Sigmoid colon (tissue), 4 donors: ENCODE measurements around the gene LHX3.

ENCODE experiments used
- EP300 ChIP-seq, 4 donors: sonication (generic); formaldehyde crosslinking; IDR thresholded peaks; one replicate each; pipeline ENCODE4 v1.6.1; 2017; ENCODE audit warnings: antibody characterized with exemption in 4 of 4
- POLR2A ChIP-seq, 2 donors: fragments of 450-650 bp; IDR thresholded peaks; one replicate each; pipeline ENCODE4 v1.6.1; 2016; ENCODE audit warnings: antibody characterized with exemption in 2 of 2, mild to moderate bottlenecking in 2 of 2, moderate library complexity in 2 of 2
- POLR2AphosphoS5 ChIP-seq, 4 donors: sonication (generic); formaldehyde crosslinking; IDR thresholded peaks; one replicate each; pipeline ENCODE4 v1.6.1; 2017; ENCODE audit warnings: antibody characterized with exemption in 4 of 4
- TF ChIP-seq, protein P1 (sequence below), 4 experiments: fragments of 450-650 bp in 3 of 4; fragments of 200-600 bp in 1 of 4; IDR thresholded peaks; one replicate each; pipeline ENCODE4 v1.5.1; 2016 to 2019; ENCODE audit warnings: antibody characterized with exemption in 4 of 4, mild to moderate bottlenecking in 3 of 4, moderate library complexity in 2 of 4

DNA sequence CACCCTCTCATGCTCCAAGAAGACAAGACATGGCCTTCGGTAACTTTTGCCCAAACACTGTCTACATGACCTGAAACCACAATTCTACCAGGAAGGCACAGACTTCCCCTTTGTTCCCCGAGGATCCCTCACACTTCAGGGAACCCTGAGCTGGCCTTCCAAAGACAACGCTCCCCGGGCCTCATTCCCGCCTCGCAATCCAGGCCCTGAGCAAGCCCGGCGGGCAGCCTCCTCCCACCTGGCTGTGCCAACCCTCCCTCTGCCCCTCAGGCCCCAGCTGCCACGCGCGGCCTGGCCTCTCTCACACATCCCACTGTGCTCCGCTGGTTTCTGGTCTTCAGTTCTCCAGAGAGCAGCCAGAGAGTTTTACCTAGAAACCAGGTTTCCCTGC, 33.4 kb upstream of the LHX3 start:
- no peak for TF ChIP-seq POLR2AphosphoS5 (IDR thresholded peaks at IDR 0.05)
- TF ChIP-seq, protein P1, sequence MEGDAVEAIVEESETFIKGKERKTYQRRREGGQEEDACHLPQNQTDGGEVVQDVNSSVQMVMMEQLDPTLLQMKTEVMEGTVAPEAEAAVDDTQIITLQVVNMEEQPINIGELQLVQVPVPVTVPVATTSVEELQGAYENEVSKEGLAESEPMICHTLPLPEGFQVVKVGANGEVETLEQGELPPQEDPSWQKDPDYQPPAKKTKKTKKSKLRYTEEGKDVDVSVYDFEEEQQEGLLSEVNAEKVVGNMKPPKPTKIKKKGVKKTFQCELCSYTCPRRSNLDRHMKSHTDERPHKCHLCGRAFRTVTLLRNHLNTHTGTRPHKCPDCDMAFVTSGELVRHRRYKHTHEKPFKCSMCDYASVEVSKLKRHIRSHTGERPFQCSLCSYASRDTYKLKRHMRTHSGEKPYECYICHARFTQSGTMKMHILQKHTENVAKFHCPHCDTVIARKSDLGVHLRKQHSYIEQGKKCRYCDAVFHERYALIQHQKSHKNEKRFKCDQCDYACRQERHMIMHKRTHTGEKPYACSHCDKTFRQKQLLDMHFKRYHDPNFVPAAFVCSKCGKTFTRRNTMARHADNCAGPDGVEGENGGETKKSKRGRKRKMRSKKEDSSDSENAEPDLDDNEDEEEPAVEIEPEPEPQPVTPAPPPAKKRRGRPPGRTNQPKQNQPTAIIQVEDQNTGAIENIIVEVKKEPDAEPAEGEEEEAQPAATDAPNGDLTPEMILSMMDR (IDR thresholded peaks at IDR 0.05): no peak
- TF ChIP-seq POLR2A (IDR thresholded peaks at IDR 0.05): no peak
- no peak for TF ChIP-seq EP300 (IDR thresholded peaks at IDR 0.05)
